ENCODE results near the gene DLG5.

DNA sequence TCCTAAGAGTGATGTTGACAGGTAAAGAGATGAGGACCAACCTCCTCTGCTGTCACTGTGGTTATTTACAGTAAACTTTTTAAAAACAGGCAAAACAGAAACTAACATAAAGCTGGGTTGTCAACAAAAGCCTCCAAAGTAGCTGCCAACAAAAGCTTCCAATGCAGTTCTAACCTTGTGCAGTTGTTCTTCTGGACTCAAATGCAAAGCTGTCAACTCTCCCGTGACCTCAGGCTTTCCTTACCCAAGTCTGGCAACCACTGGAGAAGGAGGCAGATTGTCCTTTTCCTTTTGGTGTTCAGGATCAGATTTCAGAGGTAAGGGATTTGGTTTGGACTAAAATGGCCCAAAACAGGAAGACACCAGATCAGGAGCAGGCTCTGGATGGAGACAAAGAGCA, 63.1 kb downstream of the DLG5 start:
- TF ChIP-seq EZH2 (IDR thresholded peaks at IDR 0.05; ENCODE audit: insufficient read depth, poor library complexity, severe bottlenecking) (no peak), EZH2phosphoT487 (IDR thresholded peaks at IDR 0.05; ENCODE audit: insufficient read depth, low read depth) (no peak)
